Lung (tissue), 12 donors: ENCODE measurements around the gene CCDC192. TPM values are rescaled to one million over a fixed set of nuclear protein-coding genes. Genes with fewer than 3 reads are reported as not detected.

Experiments
- ATAC-seq: fragments of 200-7000 bp; cut with Tn5 transposase; one replicate; pipeline ENCODE4 v1.9.1; 2020; ENCODE audit warnings: moderate number of reproducible peaks; ENCODE audit not compliant: insufficient read depth, low FRiP score
- DNase-seq, 3 donors: peaks; one replicate each; pipeline ENCODE4 v3.0.0-alpha.2; 2013 to 2017
- H3K27ac ChIP-seq, 2 donors: one replicate each; pipeline ENCODE4 v1.5.1; 2013; ENCODE audit warnings: mild to moderate bottlenecking in 2 of 2, moderate library complexity in 2 of 2, control low read depth in 1 of 2, inconsistent platforms in 1 of 2, low read depth in 1 of 2, low read length in 1 of 2
- H3K27me3 ChIP-seq, 3 donors: one replicate each; pipeline ENCODE4 v1.5.1; 2013; ENCODE audit warnings: low read length in 2 of 3; ENCODE audit not compliant: control insufficient read depth in 3 of 3, insufficient read depth in 3 of 3
- H3K36me3 ChIP-seq, 4 donors: one replicate each; pipeline ENCODE4 v1.5.1; 2013; ENCODE audit warnings: low read length in 4 of 4, mild to moderate bottlenecking in 1 of 4, moderate library complexity in 1 of 4; ENCODE audit not compliant: control insufficient read depth in 4 of 4, insufficient read depth in 4 of 4
- H3K4me1 ChIP-seq, 5 donors: one replicate each; pipeline ENCODE4 v1.5.1; 2013; ENCODE audit warnings: low read length in 5 of 5, mild to moderate bottlenecking in 2 of 5, moderate library complexity in 1 of 5; ENCODE audit not compliant: control insufficient read depth in 5 of 5, insufficient read depth in 5 of 5
- H3K4me3 ChIP-seq: one replicate; pipeline ENCODE4 v1.5.1; 2013; ENCODE audit warnings: mild to moderate bottlenecking, control low read depth, moderate library complexity
- H3K9ac ChIP-seq, 2 donors: one replicate each; pipeline ENCODE4 v1.5.1; 2013; ENCODE audit warnings: low read length in 2 of 2, control low read depth in 1 of 2; ENCODE audit not compliant: insufficient read depth in 1 of 2
- H3K9me3 ChIP-seq, 4 donors: one replicate each; pipeline ENCODE4 v1.5.1; 2013; ENCODE audit warnings: low read length in 3 of 4, mild to moderate bottlenecking in 1 of 4, moderate library complexity in 1 of 4; ENCODE audit not compliant: control insufficient read depth in 4 of 4, insufficient read depth in 3 of 4
- CTCF ChIP-seq: IDR thresholded peaks from 2 replicates; pipeline ENCODE4 v1.5.1; 2012; ENCODE audit warnings: mild to moderate bottlenecking; ENCODE audit errors: control extremely low read depth, extremely low read depth
- WGBS, 2 donors: extraction: QIAGEN DNeasy Blood & Tissue Kit; methylation state at CpG; one replicate each; pipeline ENCODE4 v1.1.7; 2013; 5-methylcytosine and 5-hydroxymethylcytosine counted together
- polyA plus RNA-seq, 2 donors: library from polyadenylated mRNA; stranded (reverse); fragments of 200-250 nt; gene quantifications; one replicate each; pipeline ENCODE4 v1.2.1, GENCODE V29; 2013
- total RNA-seq, 2 donors: library from RNA; depleted of rRNA in 1 of 2; stranded (reverse); fragments of >200 nt in 1 of 2; gene quantifications; one replicate each; pipeline ENCODE4 v1.2.1, GENCODE V29; 2014 to 2021
- donor health status: control.
- donor health status: control.
- donor health status: Bipolar disorder and iron deficiency.
- donor health status: healthy.
- donor health status: DM: yes; HTN: yes; CAD: no.

CCDC192 gene
- total and polyA plus RNA-seq, 4 donors, result 0.08 to 0.47 (median 0.40) TPM; not detected in 1

GRCh38 chr5:127812570-127812969, 109.4 kb downstream of the CCDC192 start:
- no peak for ATAC-seq
- no peak overlapping the region for H3K9ac ChIP-seq
- no peaks in the 10 kb centered on the region for H3K27me3 ChIP-seq
- no peak overlapping the region for H3K27ac ChIP-seq
- WGBS, 2 donors, result 86% methylated on average over 4 of the region's 4 CpGs
- H3K36me3 ChIP-seq, result no peaks in the 10 kb centered on the region
- no peak overlapping the region for H3K4me3 ChIP-seq
- H3K4me1 ChIP-seq, result no peaks in the 10 kb centered on the region
- no peak for TF ChIP-seq CTCF
- no peaks in the 10 kb centered on the region for H3K9me3 ChIP-seq
- DNase-seq, result no peak

- DNase-seq (no peak), ATAC-seq (no peak)
- Histone ChIP-seq H3K27ac (no peak overlapping the region), H3K9ac (no peak overlapping the region), H3K27me3 (no peaks in the 10 kb centered on the region), H3K4me3 (no peak overlapping the region), H3K4me1 (no peaks in the 10 kb centered on the region), H3K36me3 (no peaks in the 10 kb centered on the region), H3K9me3 (no peaks in the 10 kb centered on the region)
- 78 to 92% methylated on average over 4 of the region's 4 CpGs for WGBS, 2 donors
- TF ChIP-seq CTCF, result no peak
Observed at GRCh38 chr5:127813633-127814587, 110.7 kb downstream of the CCDC192 start.

- H3K4me3 ChIP-seq, result no peak overlapping the region
- WGBS, 2 donors, result 89 to 90% methylated on average over 3 of the region's 3 CpGs
- TF ChIP-seq CTCF, result no peak
- no peak overlapping the region for H3K27ac ChIP-seq
- H3K27me3 ChIP-seq, result no peaks in the 10 kb centered on the region
- ATAC-seq (no peak), DNase-seq (no peak)
- H3K4me1 ChIP-seq, result no peaks in the 10 kb centered on the region
- H3K9ac ChIP-seq, result no peak overlapping the region
- no peaks in the 10 kb centered on the region for H3K36me3 ChIP-seq
- H3K9me3 ChIP-seq, result no peaks in the 10 kb centered on the region
Observed at GRCh38 chr5:127814588-127814973, 111.4 kb downstream of the CCDC192 start.
